Measurements from ENCODE around the gene ARHGAP8.

The ARHGAP8 gene

GRCh38 chr22:44801476-44801875 lies 49.1 kb downstream of the ARHGAP8 start:
- no peak for DNase-seq (ENCODE audit: low read depth)
- TF ChIP-seq CTCF (IDR thresholded peaks at IDR 0.05; ENCODE audit: insufficient read depth, low read depth, low read length, missing control alignments): no peak

GRCh38 chr22:44802071-44802700 lies 49.8 kb downstream of the ARHGAP8 start:
- no peak overlapping the region for H3K4me3 ChIP-seq (ENCODE audit: low read depth, low read length)
- TF ChIP-seq CTCF (IDR thresholded peaks at IDR 0.05; ENCODE audit: insufficient read depth, low read depth, low read length, missing control alignments): no peak
- no peak for DNase-seq (ENCODE audit: low read depth)

More at GRCh38 chr22:44801476-44801875, 49.1 kb downstream of the ARHGAP8 start:
- no peak overlapping the region for H3K4me3 ChIP-seq (ENCODE audit: low read depth, low read length)

- DNase-seq (ENCODE audit: low read depth): no peak
- no peak overlapping the region for H3K4me3 ChIP-seq (ENCODE audit: low read depth, low read length)
- TF ChIP-seq CTCF (IDR thresholded peaks at IDR 0.05; ENCODE audit: insufficient read depth, low read depth, low read length, missing control alignments): no peak
Measured at GRCh38 chr22:44802956-44803355, 50.6 kb downstream of the ARHGAP8 start.

GRCh38 chr22:44804327-44804726 lies 52.0 kb downstream of the ARHGAP8 start:
- H3K4me3 ChIP-seq (ENCODE audit: low read depth, low read length): no peak overlapping the region
- TF ChIP-seq CTCF (IDR thresholded peaks at IDR 0.05; ENCODE audit: insufficient read depth, low read depth, low read length, missing control alignments): no peak
- DNase-seq (ENCODE audit: low read depth): no peak

- TF ChIP-seq CTCF (IDR thresholded peaks at IDR 0.05; ENCODE audit: insufficient read depth, low read depth, low read length, missing control alignments): no peak
- no peak for DNase-seq (ENCODE audit: low read depth)
- H3K4me3 ChIP-seq (ENCODE audit: low read depth, low read length): no peak overlapping the region
Measured at GRCh38 chr22:44805711-44806110, 53.3 kb downstream of the ARHGAP8 start.

DNA sequence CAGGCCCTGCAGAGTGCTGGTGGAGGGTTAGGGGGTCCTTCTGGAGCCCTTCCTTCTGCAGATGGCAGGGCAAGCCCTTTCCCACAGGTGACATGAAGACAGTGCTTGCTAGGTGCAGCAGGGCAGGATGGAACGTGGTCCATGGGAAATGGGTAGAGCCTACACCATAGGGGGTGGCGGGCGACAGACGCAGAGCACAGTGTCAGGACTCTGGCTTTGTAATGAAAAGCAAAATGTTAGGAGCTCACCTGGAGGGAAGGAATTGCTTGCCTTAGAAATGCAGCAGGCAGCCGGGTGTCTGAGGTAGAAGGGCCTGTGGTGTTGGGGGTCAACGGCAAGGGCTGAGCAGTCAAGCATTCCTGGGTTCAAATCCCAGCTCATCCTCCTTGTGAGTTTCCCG lies 54.9 kb downstream of the ARHGAP8 start:
- TF ChIP-seq CTCF (IDR thresholded peaks at IDR 0.05; ENCODE audit: insufficient read depth, low read depth, low read length, missing control alignments): no peak

More for the DNA sequence above, 54.9 kb downstream of the ARHGAP8 start:
- no peak for DNase-seq (ENCODE audit: low read depth)
- H3K4me3 ChIP-seq (ENCODE audit: low read depth, low read length): no peak overlapping the region

Measured in GM12865 (cell line).